Neuronal stem cell (in vitro differentiated cells): ENCODE measurements around the gene RALGAPB.
"Not testable (repeated sequence)": the region's sequence is repeated elsewhere in the genome, so short reads cannot be mapped to it uniquely, and the experiment has no call there.

Source experiments
- DNase-seq: peaks from one replicate; pipeline ENCODE4 v3.0.0-alpha.2; 2013; ENCODE audit warnings: low spot score
- H2AFZ ChIP-seq: one replicate; pipeline ENCODE4 v1.6.1; 2013; ENCODE audit warnings: mild to moderate bottlenecking, low read length, inconsistent platforms
- H2AK5ac ChIP-seq: 2 replicates; pipeline ENCODE4 v1.6.1; 2013; ENCODE audit warnings: low read depth, mild to moderate bottlenecking, inconsistent platforms, low read length, moderate library complexity, mixed read lengths
- H2BK120ac ChIP-seq: 2 replicates; pipeline ENCODE4 v1.6.1; 2013; ENCODE audit warnings: low read depth, mild to moderate bottlenecking, inconsistent platforms, low read length, moderate library complexity, mixed read lengths
- H2BK12ac ChIP-seq: one replicate; pipeline ENCODE4 v1.6.1; 2013; ENCODE audit warnings: low read length, inconsistent platforms
- H2BK15ac ChIP-seq: 2 replicates; pipeline ENCODE4 v1.6.1; 2013; ENCODE audit warnings: mild to moderate bottlenecking, low read length, inconsistent platforms, mixed read lengths
- H2BK5ac ChIP-seq: one replicate; pipeline ENCODE4 v1.6.1; 2013; ENCODE audit warnings: inconsistent platforms, mild to moderate bottlenecking, low read length, moderate library complexity
- H3K14ac ChIP-seq: one replicate; pipeline ENCODE4 v1.6.1; 2013; ENCODE audit warnings: low read length, inconsistent platforms
- H3K18ac ChIP-seq: 2 replicates; pipeline ENCODE4 v1.6.1; 2013; ENCODE audit warnings: low read length, inconsistent platforms
- H3K23ac ChIP-seq: 2 replicates; pipeline ENCODE4 v1.6.1; 2013; ENCODE audit warnings: low read depth, mild to moderate bottlenecking, mixed read lengths, low read length, inconsistent platforms; ENCODE audit not compliant: poor library complexity
- H3K27ac ChIP-seq: replicated peaks from 3 replicates; pipeline ENCODE4 v1.5.1; 2013; ENCODE audit warnings: low read length, inconsistent platforms
- H3K27me3 ChIP-seq, 3 experiments: 2 replicates each; pipeline ENCODE4 v1.6.1; 2013; ENCODE audit warnings: low read length in 3 of 3, mild to moderate bottlenecking in 2 of 3, inconsistent platforms in 1 of 3, low read depth in 1 of 3, mixed read lengths in 1 of 3, moderate library complexity in 1 of 3; ENCODE audit not compliant: control insufficient read depth in 3 of 3, insufficient read depth in 3 of 3
- H3K36me3 ChIP-seq, 2 donors: replicated peaks in 1 of 2; 2 replicates each; pipeline ENCODE4 v1.6.1; 2013; ENCODE audit warnings: low read length in 2 of 2; ENCODE audit not compliant: control insufficient read depth in 2 of 2, insufficient read depth in 2 of 2
- H3K4ac ChIP-seq: 2 replicates; pipeline ENCODE4 v1.6.1; 2013; ENCODE audit warnings: inconsistent platforms, mild to moderate bottlenecking, low read length, moderate library complexity
- H3K4me1 ChIP-seq, 2 donors: 1 replicate in 1 of 2; 2 replicates in 1 of 2; pipeline ENCODE4 v1.6.1; 2013; ENCODE audit warnings: low read length in 2 of 2, low read depth in 1 of 2; ENCODE audit not compliant: control insufficient read depth in 2 of 2, insufficient read depth in 1 of 2
- H3K4me2 ChIP-seq: one replicate; pipeline ENCODE4 v1.6.1; 2013; ENCODE audit warnings: mild to moderate bottlenecking, low read length, inconsistent platforms; ENCODE audit not compliant: insufficient read depth, poor library complexity, severe bottlenecking
- H3K4me3 ChIP-seq, 2 donors: 2 replicates each; pipeline ENCODE4 v1.5.1; 2013; ENCODE audit warnings: low read length in 2 of 2, mild to moderate bottlenecking in 2 of 2, inconsistent platforms in 1 of 2, moderate library complexity in 1 of 2
- H3K79me1 ChIP-seq: one replicate; pipeline ENCODE4 v1.6.1; 2013; ENCODE audit warnings: low read depth, mild to moderate bottlenecking, inconsistent platforms, low read length, moderate library complexity
- H3K9ac ChIP-seq: one replicate; pipeline ENCODE4 v1.6.1; 2013; ENCODE audit warnings: mild to moderate bottlenecking, low read depth, low read length, inconsistent platforms; ENCODE audit not compliant: poor library complexity
- H3K9me3 ChIP-seq, 2 donors: replicated peaks in 1 of 2; 2 replicates each; pipeline versions ENCODE3 to v1.6.1; 2013; ENCODE audit warnings: low read length in 2 of 2, mild to moderate bottlenecking in 2 of 2, inconsistent platforms in 1 of 2, low read depth in 1 of 2, mixed read lengths in 1 of 2, moderate library complexity in 1 of 2; ENCODE audit not compliant: control insufficient read depth in 2 of 2, insufficient read depth in 1 of 2
- H4K8ac ChIP-seq: one replicate; pipeline ENCODE4 v1.6.1; 2013; ENCODE audit warnings: low read depth, mild to moderate bottlenecking, inconsistent platforms, low read length, moderate library complexity
- H4K91ac ChIP-seq: one replicate; pipeline ENCODE4 v1.6.1; 2013; ENCODE audit warnings: low read length, low read depth, mild to moderate bottlenecking, inconsistent platforms; ENCODE audit not compliant: poor library complexity
- WGBS, 2 donors: extraction: QIAGEN DNeasy Blood & Tissue Kit; methylation state at CpG; one replicate each; pipeline ENCODE4 v1.1.7; 2013; ENCODE audit warnings: missing lambda C conversion rate in 2 of 2, mixed read lengths in 1 of 2; ENCODE audit not compliant: insufficient read length in 2 of 2, insufficient replicate concordance in 1 of 2; ENCODE audit errors: extremely low coverage in 2 of 2; 5-methylcytosine and 5-hydroxymethylcytosine counted together

The RALGAPB gene

DNA sequence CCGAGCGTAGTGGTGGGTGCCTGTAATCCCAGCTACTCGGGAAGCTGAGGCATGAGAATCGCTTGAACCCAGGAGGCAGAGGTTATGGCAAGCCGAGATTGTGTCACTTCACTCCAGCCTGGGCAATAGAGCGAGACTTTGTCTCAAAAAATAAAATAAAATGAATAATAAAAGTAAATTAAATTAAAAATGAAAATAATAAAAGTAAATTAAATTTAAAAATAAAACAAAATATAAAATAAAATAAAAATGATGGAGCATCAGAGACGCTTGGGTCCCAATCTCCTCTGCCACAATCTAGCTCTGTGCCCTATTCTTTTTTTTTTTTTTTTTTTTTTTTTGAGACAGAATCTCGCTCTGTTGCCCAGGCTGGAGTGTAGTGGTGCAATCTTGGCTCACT is 31.5 kb upstream of the RALGAPB start:
- H4K8ac ChIP-seq, H3K9me3 ChIP-seq, H3K4me1 ChIP-seq, H3K18ac ChIP-seq, DNase-seq, H3K4me3 ChIP-seq, H2BK15ac ChIP-seq, H3K36me3 ChIP-seq, H3K79me1 ChIP-seq, H3K4me2 ChIP-seq, H3K27me3 ChIP-seq, H3K4ac ChIP-seq, H3K14ac ChIP-seq, H4K91ac ChIP-seq, H2AFZ ChIP-seq, H3K27ac ChIP-seq, H3K9ac ChIP-seq, H3K23ac ChIP-seq, H2BK5ac ChIP-seq, H2BK12ac ChIP-seq, H2AK5ac ChIP-seq, H2BK120ac ChIP-seq: not testable (repeated sequence)
- WGBS, 2 donors: no CpG with 5 or more reads among the region's 8 CpGs

DNA sequence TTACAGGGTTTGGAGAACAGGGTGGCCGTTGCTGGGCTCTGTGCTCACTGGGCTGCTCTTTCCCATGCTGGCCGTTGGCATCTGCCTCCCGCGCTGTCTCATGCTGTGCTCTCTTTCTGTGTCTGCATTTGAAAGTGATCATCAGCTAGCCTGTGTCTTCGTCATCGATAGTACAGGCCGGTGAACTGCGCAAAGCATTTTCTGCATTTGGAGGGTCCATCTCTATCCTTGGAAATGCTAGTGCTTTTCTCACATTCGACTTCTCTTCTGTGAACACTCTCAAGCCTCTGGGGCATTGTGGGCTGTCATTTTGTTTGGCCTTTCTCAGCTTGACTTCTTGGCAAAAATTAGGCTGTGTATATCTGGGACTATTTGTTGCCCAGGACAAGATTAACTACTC is 30.7 kb upstream of the RALGAPB start:
- peak overlapping the region; percentile 18 for H2BK12ac ChIP-seq
- H3K27ac ChIP-seq: peak overlapping the region; percentile 39
- H3K14ac ChIP-seq: peak overlapping the region; percentile 66
- H4K8ac ChIP-seq: peak overlapping the region; percentile 95
- H4K91ac ChIP-seq: no peak overlapping the region
- H2AK5ac ChIP-seq: no peak overlapping the region
- DNase-seq: no peak
- no peaks in the 10 kb centered on the region for H3K36me3 ChIP-seq
- no peak overlapping the region for H3K23ac ChIP-seq
- peak overlapping the region; percentile 63 for H3K18ac ChIP-seq
- no peaks in the 10 kb centered on the region for H3K9me3 ChIP-seq
- peaks cover 4% of the 10 kb centered on the region for H3K79me1 ChIP-seq
- no peak overlapping the region for H3K4ac ChIP-seq
- H3K4me3 ChIP-seq: no peak overlapping the region
- H2AFZ ChIP-seq: peak overlapping the region; percentile 79
- WGBS, 2 donors: no CpG with 5 or more reads among the region's 9 CpGs
- H3K27me3 ChIP-seq: peaks cover 0 to 3% (median 0%) of the 10 kb centered on the region in 3 experiments
- H3K9ac ChIP-seq: no peak overlapping the region
- H2BK120ac ChIP-seq: peak overlapping the region; percentile 35
- peaks cover 0 to 4% of the 10 kb centered on the region in 2 donors for H3K4me1 ChIP-seq
- H3K4me2 ChIP-seq: no peak overlapping the region
- peak overlapping the region; percentile 70 for H2BK5ac ChIP-seq
- no peak overlapping the region for H2BK15ac ChIP-seq

DNA sequence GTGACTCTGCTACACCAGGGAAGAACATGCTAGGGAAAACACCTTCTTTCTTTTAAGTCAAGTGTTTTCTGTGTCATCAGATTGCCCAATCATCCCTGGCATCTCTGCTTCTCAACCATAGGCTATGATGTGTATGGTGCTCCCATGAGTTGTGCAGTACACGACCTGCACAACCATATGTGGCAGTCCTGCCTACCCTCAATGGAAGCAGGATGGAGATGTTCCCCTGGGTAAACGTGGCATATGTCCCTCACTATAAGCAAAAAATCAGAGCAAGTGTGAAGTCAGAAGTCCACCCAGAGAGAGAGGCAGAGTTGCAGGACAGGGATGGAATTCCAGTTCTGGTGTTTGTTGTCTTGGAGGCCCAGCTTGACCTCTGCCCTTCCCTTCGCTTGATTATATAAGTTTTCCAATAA is 27.3 kb upstream of the RALGAPB start:
- Histone ChIP-seq H3K9me3 (no peaks in the 10 kb centered on the region), H3K36me3 (peaks cover 14 to 28% of the 10 kb centered on the region in 2 donors), H3K27me3 (peaks cover 0 to 3% (median 0%) of the 10 kb centered on the region in 3 experiments), H3K14ac (no peak overlapping the region), H2BK15ac (no peak overlapping the region), H3K79me1 (peaks cover 10% of the 10 kb centered on the region), H3K27ac (no peak overlapping the region), H4K91ac (no peak overlapping the region), H3K18ac (no peak overlapping the region), H2AFZ (peak overlapping the region; percentile 87), H3K9ac (no peak overlapping the region), H2BK12ac (no peak overlapping the region), H4K8ac (no peak overlapping the region), H3K4me1 (peaks cover 6 to 9% of the 10 kb centered on the region in 2 donors), H3K4ac (no peak overlapping the region), H2BK5ac (no peak overlapping the region), H2AK5ac (no peak overlapping the region), H2BK120ac (no peak overlapping the region), H3K4me3 (no peak overlapping the region), H3K4me2 (no peak overlapping the region), H3K23ac (no peak overlapping the region)
- no CpG with 5 or more reads among the region's 3 CpGs for WGBS, 2 donors
- no peak for DNase-seq

DNA sequence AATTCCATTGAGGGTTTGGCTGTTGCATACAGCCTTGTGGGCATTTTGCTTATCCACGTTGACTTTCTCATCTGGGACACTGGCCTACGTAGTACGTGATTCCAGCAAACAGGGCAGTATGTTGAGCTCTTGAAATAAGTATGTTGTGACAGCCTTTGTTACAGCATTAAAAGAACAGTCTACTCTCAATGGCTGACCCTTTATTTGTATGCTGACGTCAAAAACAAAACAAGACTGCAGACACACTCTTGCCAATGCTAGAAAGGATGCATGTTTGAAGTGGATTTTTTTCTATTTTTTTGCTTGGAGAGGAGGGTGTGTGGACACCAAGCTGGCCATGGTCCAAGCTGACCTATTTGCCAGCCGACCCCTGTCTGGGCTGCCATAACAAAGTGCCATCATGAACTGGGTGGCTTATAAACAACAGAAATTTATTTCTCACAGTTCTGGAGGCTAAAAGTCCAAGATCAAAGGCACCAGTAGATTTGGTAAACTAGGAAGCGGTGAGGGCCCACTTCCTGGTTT is 26.7 kb upstream of the RALGAPB start:
- H3K9me3 ChIP-seq: no peaks in the 10 kb centered on the region
- H3K27me3 ChIP-seq: peaks cover 0 to 3% (median 0%) of the 10 kb centered on the region in 3 experiments
- H3K4me3 ChIP-seq: peak overlapping the region in 1 of 2 donors; percentile 90
- no peak overlapping the region for H3K4me2 ChIP-seq
- no peak overlapping the region for H3K14ac ChIP-seq
- H2AFZ ChIP-seq: peak overlapping the region; percentile 87
- H3K9ac ChIP-seq: no peak overlapping the region
- no peak overlapping the region for H2AK5ac ChIP-seq
- no peak overlapping the region for H3K27ac ChIP-seq
- no CpG with 5 or more reads among the region's 6 CpGs for WGBS, 2 donors
- H3K79me1 ChIP-seq: peaks cover 10% of the 10 kb centered on the region
- H4K91ac ChIP-seq: no peak overlapping the region
- peak overlapping the region; percentile 52 for H2BK15ac ChIP-seq
- no peak overlapping the region for H3K4ac ChIP-seq
- no peak overlapping the region for H4K8ac ChIP-seq
- H3K18ac ChIP-seq: no peak overlapping the region
- H3K23ac ChIP-seq: no peak overlapping the region
- H2BK12ac ChIP-seq: no peak overlapping the region
- H2BK120ac ChIP-seq: no peak overlapping the region
- DNase-seq: no peak
- peaks cover 6 to 9% of the 10 kb centered on the region in 2 donors for H3K4me1 ChIP-seq
- peak overlapping the region; percentile 90 for H2BK5ac ChIP-seq
- peaks cover 18 to 34% of the 10 kb centered on the region in 2 donors for H3K36me3 ChIP-seq
